Uterus (tissue), 4 donors: ENCODE measurements around the gene STIMATE. TPM values are rescaled to one million over a fixed set of nuclear protein-coding genes. Genes with fewer than 3 reads are reported as not detected.
A peak's percentile ranks its signal among the peaks of the same experiment; 100 is the strongest.

Source experiments
- DNase-seq, 2 donors: peaks; one replicate each; pipeline ENCODE4 v3.0.0-alpha.2; 2019 to 2020
- H3K27ac ChIP-seq, 2 donors: fragments of 200-600 bp; sonication (generic); 1 replicate in 1 of 2; 2 replicates in 1 of 2; pipeline ENCODE4 v1.5.1; 2016 to 2018
- H3K27me3 ChIP-seq, 2 donors: fragments of 200-600 bp; sonication (generic); one replicate each; pipeline ENCODE4 v1.5.1; 2018 to 2019; ENCODE audit warnings: control low read depth in 1 of 2
- H3K36me3 ChIP-seq, 2 donors: fragments of 200-600 bp; sonication (generic); one replicate each; pipeline ENCODE4 v1.5.1; 2019; ENCODE audit warnings: control low read depth in 1 of 2
- H3K4me1 ChIP-seq, 2 donors: fragments of 200-600 bp; sonication (generic); one replicate each; pipeline ENCODE4 v1.5.1; 2018 to 2019; ENCODE audit warnings: control low read depth in 1 of 2
- H3K4me3 ChIP-seq, 2 donors: fragments of 200-600 bp; sonication (generic); 1 replicate in 1 of 2; 2 replicates in 1 of 2; pipeline ENCODE4 v1.5.1; 2018 to 2019; ENCODE audit warnings: mild to moderate bottlenecking in 1 of 2
- H3K9me3 ChIP-seq, 2 donors: fragments of 200-600 bp; sonication (generic); one replicate each; pipeline ENCODE4 v1.5.1; 2019; ENCODE audit warnings: control low read depth in 1 of 2
- POLR2A ChIP-seq, 2 donors: fragments of 450-650 bp; IDR thresholded peaks; one replicate each; pipeline ENCODE4 v1.6.1; 2016; ENCODE audit warnings: antibody characterized with exemption in 2 of 2, mild to moderate bottlenecking in 1 of 2, moderate library complexity in 1 of 2
- intact Hi-C: fragments of 100-400 bp; cut with DNase I; formaldehyde crosslinking; loops from one replicate; pipeline ENCODE4 v1.15.1; 2023; ENCODE audit warnings: low total_unique reads
- total RNA-seq, 4 donors: library from RNA; depleted of rRNA in 3 of 4; stranded (reverse); fragments of >200 nt in 3 of 4; gene quantifications; one replicate each; pipeline versions ENCODE4 v1.1.0 to v1.2.4, GENCODE V29; 2014 to 2023
- TF ChIP-seq, protein P1 (sequence below), 4 experiments: fragments of 200-600 bp in 2 of 4; fragments of 450-650 bp in 2 of 4; sonication (generic) in 2 of 4; IDR thresholded peaks; one replicate each; pipeline ENCODE4 v1.5.1; 2016 to 2019; ENCODE audit warnings: antibody characterized with exemption in 4 of 4, mild to moderate bottlenecking in 2 of 4, moderate library complexity in 1 of 4
- donor health status: DM: yes; HTN: yes; CAD: no.

STIMATE gene
- total RNA-seq, 4 donors from 2014 or later: 6.7 to 24.1 (median 21.5) TPM

DNA sequence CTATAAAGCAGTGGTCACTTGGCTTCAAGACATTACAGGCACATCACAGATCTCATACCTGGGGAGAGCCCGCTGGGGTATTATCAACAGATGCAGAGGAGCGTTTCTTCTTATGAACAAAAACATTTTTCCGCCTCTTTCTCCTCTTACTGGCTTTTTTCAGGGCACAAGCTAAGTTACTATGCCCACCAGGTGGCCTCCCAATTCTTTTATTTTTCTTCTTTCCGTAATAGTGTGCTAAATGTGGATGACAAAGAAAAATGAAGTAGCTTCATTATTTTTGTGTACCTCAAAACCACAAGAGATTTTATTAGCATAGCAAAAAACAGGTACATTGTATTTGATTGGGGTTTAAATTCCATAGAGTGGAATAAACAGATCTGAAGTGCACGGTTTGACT is 10.1 kb upstream of the STIMATE start:
- intact Hi-C loops: no loop called here

DNA sequence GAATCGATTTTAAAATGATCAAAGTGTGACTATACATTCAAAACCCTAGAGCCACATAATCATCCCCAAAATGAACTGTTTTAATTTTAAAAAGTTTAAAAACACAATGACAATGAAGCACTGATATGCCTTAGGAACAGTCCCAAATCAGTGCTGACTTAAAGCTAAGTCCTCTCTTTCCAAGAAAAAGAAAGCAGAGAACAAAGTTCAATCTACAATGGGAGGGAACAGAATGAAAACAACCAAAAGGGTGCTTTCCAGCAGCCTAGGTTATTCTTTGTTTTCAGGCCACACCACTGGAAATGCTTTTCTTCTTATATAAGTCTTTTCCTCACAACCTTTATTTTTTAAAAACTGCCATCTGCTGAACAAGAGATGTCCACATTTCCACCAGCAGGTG is 7.2 kb upstream of the STIMATE start:
- no peak overlapping the region for H3K4me3 ChIP-seq
- DNase-seq: no peak
- H3K4me1 ChIP-seq: no peaks in the 10 kb centered on the region
- no peak overlapping the region for H3K27ac ChIP-seq
- no peaks in the 10 kb centered on the region for H3K36me3 ChIP-seq
- H3K27me3 ChIP-seq: no peaks in the 10 kb centered on the region
- intact Hi-C loops: no loop called here
- TF ChIP-seq, protein P1, sequence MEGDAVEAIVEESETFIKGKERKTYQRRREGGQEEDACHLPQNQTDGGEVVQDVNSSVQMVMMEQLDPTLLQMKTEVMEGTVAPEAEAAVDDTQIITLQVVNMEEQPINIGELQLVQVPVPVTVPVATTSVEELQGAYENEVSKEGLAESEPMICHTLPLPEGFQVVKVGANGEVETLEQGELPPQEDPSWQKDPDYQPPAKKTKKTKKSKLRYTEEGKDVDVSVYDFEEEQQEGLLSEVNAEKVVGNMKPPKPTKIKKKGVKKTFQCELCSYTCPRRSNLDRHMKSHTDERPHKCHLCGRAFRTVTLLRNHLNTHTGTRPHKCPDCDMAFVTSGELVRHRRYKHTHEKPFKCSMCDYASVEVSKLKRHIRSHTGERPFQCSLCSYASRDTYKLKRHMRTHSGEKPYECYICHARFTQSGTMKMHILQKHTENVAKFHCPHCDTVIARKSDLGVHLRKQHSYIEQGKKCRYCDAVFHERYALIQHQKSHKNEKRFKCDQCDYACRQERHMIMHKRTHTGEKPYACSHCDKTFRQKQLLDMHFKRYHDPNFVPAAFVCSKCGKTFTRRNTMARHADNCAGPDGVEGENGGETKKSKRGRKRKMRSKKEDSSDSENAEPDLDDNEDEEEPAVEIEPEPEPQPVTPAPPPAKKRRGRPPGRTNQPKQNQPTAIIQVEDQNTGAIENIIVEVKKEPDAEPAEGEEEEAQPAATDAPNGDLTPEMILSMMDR (IDR thresholded peaks at IDR 0.05): no peak
- no peak for TF ChIP-seq POLR2A (IDR thresholded peaks at IDR 0.05)
- H3K9me3 ChIP-seq: no peaks in the 10 kb centered on the region

More for the DNA sequence above, 10.1 kb upstream of the STIMATE start:
- H3K36me3 ChIP-seq: no peaks in the 10 kb centered on the region
- H3K27ac ChIP-seq: no peak overlapping the region
- no peak for DNase-seq
- no peak for TF ChIP-seq POLR2A (IDR thresholded peaks at IDR 0.05)
- TF ChIP-seq, protein P1 (IDR thresholded peaks at IDR 0.05): no peak
- H3K4me3 ChIP-seq: no peak overlapping the region
- H3K9me3 ChIP-seq: no peaks in the 10 kb centered on the region
- H3K4me1 ChIP-seq: no peaks in the 10 kb centered on the region
- H3K27me3 ChIP-seq: no peaks in the 10 kb centered on the region

DNA sequence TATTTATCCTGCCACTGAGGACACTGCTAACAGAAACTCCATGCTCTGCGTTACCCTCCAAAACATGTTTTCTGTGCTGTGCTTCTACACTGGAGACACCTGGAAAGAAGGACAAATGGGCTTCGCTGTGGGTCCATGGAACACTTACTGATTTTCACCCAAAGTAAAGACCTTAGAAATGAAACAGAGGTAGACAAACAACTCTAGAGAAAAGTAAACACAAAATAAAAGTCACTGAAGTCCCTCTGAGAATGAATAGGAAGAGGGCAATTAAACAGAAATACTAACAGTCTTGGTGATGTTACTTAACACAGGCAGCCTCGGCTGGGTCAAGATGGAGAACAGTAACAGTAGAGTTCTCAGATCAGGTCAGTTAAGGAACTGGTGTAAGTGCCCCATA is 6.7 kb upstream of the STIMATE start:
- no peaks in the 10 kb centered on the region for H3K36me3 ChIP-seq
- intact Hi-C loops: no loop called here
- no peak for TF ChIP-seq POLR2A (IDR thresholded peaks at IDR 0.05)
- TF ChIP-seq, protein P1 (IDR thresholded peaks at IDR 0.05): no peak
- no peak for DNase-seq
- no peak overlapping the region for H3K27ac ChIP-seq
- H3K9me3 ChIP-seq: no peaks in the 10 kb centered on the region
- H3K27me3 ChIP-seq: no peaks in the 10 kb centered on the region
- H3K4me3 ChIP-seq: no peak overlapping the region
- no peaks in the 10 kb centered on the region for H3K4me1 ChIP-seq

GRCh38 chr3:52896613-52897012 is 735 bp downstream of the STIMATE start:
- no peak for TF ChIP-seq POLR2A (IDR thresholded peaks at IDR 0.05)
- TF ChIP-seq, protein P1 (IDR thresholded peaks at IDR 0.05): no peak
- Histone ChIP-seq H3K27me3 (no peaks in the 10 kb centered on the region), H3K27ac (peak overlapping the region; percentile 64 to 80), H3K36me3 (no peaks in the 10 kb centered on the region), H3K4me1 (peaks cover 0 to 5% of the 10 kb centered on the region in 2 donors), H3K4me3 (peak overlapping the region; percentile 75 to 89), H3K9me3 (no peaks in the 10 kb centered on the region)
- intact Hi-C loops: no loop called here
- no peak for DNase-seq

GRCh38 chr3:52896151-52896550 is 1.2 kb downstream of the STIMATE start:
- Histone ChIP-seq H3K9me3 (no peaks in the 10 kb centered on the region), H3K36me3 (no peaks in the 10 kb centered on the region), H3K27ac (peak overlapping the region; percentile 64 to 80), H3K27me3 (no peaks in the 10 kb centered on the region), H3K4me3 (peak overlapping the region; percentile 75 to 89), H3K4me1 (peaks cover 0 to 5% of the 10 kb centered on the region in 2 donors)
- intact Hi-C loops: no loop called here
- TF ChIP-seq, protein P1 (IDR thresholded peaks at IDR 0.05): no peak
- no peak for TF ChIP-seq POLR2A (IDR thresholded peaks at IDR 0.05)
- DNase-seq: no peak
